Immature natural killer cell (primary cell): ENCODE data around the gene ANAPC10. TPM values are rescaled to one million over a fixed set of nuclear protein-coding genes. Genes with fewer than 3 reads are reported as not detected.

Source experiments
- DNase-seq, 3 donors: peaks; one replicate each; pipeline ENCODE4 v3.0.0; 2022; ENCODE audit warnings: mixed read lengths in 1 of 3
- H3K27ac Mint-ChIP-seq, 6 donors: one replicate each; pipeline ENCODE4 v1.8.0; 2020; ENCODE audit warnings: mixed read lengths in 6 of 6, mild to moderate bottlenecking in 5 of 6, inconsistent platforms in 4 of 6, moderate library complexity in 3 of 6
- H3K27me3 Mint-ChIP-seq, 3 donors: one replicate each; pipeline ENCODE4 v1.8.0; 2020 to 2021; ENCODE audit warnings: low read depth in 3 of 3, mild to moderate bottlenecking in 3 of 3, mixed read lengths in 3 of 3, moderate library complexity in 3 of 3, inconsistent platforms in 1 of 3
- H3K36me3 Mint-ChIP-seq, 3 donors: one replicate each; pipeline ENCODE4 v1.8.0; 2020; ENCODE audit warnings: mixed read lengths in 3 of 3, inconsistent platforms in 2 of 3, mild to moderate bottlenecking in 2 of 3
- H3K4me1 Mint-ChIP-seq, 2 donors: one replicate each; pipeline ENCODE4 v1.8.0; 2020; ENCODE audit warnings: inconsistent platforms in 2 of 2, mild to moderate bottlenecking in 2 of 2, mixed read lengths in 2 of 2, moderate library complexity in 1 of 2
- H3K4me3 Mint-ChIP-seq, 5 donors: one replicate each; pipeline ENCODE4 v1.8.0; 2020; ENCODE audit warnings: mild to moderate bottlenecking in 5 of 5, mixed read lengths in 5 of 5, inconsistent platforms in 3 of 5, moderate library complexity in 3 of 5
- H3K9me3 Mint-ChIP-seq, 6 donors: one replicate each; pipeline ENCODE4 v1.8.0; 2020; ENCODE audit warnings: mild to moderate bottlenecking in 6 of 6, mixed read lengths in 6 of 6, inconsistent platforms in 4 of 6, moderate library complexity in 3 of 6
- polyA plus RNA-seq, 3 donors: library from polyadenylated mRNA; unstranded; fragments of 300-500 nt; fragmentation: Illumina TruSeq; gene quantifications; one replicate each; pipeline ENCODE4 v1.2.3, GENCODE V29; 2021

The ANAPC10 gene
- polyA plus RNA-seq, 3 donors from 2014 or later, result 32.6 to 39.7 (median 33.0) TPM

DNA sequence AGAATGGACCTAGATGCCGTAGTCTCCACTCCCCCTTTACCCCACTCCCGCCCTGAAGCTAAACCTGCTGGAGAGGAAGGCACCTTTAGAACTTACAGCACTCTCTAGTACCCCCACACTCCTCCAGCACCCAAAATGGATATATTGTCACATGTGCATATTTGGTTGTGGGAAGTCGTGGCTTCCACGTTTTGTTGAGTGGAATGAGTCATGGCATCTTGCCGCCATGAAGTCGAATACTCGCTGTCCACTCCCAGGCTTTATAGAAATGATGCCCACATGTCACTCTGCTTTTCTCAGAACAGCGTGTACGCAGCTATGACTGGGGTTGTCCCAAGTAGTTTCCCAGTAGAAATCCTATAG is 660 bp upstream of the ANAPC10 start:
- H3K4me3 Mint-ChIP-seq, result peak overlapping the region; percentile 90 to 98 (median 92)
- peaks cover 13 to 17% (median 14%) of the 10 kb centered on the region in 3 donors for H3K36me3 Mint-ChIP-seq
- H3K4me1 Mint-ChIP-seq, result peaks cover 37 to 52% of the 10 kb centered on the region in 2 donors
- peaks cover 9 to 13% (median 11%) of the 10 kb centered on the region in 3 donors for H3K27me3 Mint-ChIP-seq
- peak overlapping the region; percentile 94 to 98 (median 97) for H3K27ac Mint-ChIP-seq
- no peaks in the 10 kb centered on the region for H3K9me3 Mint-ChIP-seq
- DNase-seq, result no peak

DNA sequence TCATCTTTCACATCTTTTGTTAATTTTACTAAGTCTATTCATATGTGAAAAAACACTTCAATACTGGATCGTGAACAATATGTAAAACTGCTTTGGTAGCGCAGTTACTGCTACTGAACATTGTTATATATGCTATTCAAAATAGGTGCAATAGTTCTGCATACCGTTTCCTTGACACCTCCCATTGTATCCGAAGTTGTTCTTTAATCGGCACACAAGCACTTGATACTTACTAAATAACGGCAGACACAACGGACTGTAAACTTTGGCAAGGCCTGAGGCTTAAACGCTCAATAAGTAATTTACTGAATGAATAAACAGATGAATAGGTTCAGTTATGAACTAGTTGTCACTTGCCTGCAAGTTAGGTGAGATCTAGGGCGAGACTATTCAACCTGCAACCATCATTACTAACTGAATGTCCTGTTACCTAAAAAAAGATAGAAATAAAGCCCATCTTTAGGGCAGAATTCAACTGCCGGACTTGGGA is 620 bp downstream of the ANAPC10 start:
- Mint-ChIP-seq H3K27me3 (peaks cover 9 to 13% (median 11%) of the 10 kb centered on the region in 3 donors), H3K9me3 (no peaks in the 10 kb centered on the region), H3K36me3 (peaks cover 23 to 29% (median 26%) of the 10 kb centered on the region in 3 donors), H3K27ac (peak overlapping the region; percentile 94 to 98 (median 97)), H3K4me3 (peak overlapping the region; percentile 90 to 98 (median 92)), H3K4me1 (peaks cover 39 to 65% of the 10 kb centered on the region in 2 donors)
- DNase-seq, result no peak

DNA sequence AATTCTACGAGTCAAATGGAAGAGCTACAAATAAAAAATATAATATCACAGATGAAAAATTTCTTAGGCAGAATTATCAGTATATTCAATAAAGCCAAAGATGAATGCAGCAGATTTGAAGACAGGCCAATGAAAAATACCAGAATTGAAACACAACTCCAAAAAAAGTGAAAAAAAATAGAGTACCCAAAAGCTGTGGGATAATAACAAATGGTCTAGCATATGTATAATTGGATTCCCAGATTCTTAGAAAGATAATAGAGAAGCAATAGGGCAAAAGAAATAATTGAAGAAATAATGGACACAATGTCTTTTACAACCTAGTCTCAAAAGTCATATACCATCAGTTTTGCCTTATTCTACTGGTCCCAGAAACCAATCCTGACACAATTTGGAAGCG is 4.4 kb downstream of the ANAPC10 start:
- H3K4me3 Mint-ChIP-seq, result no peak overlapping the region
- DNase-seq, result no peak
- H3K36me3 Mint-ChIP-seq, result peaks cover 23 to 48% (median 29%) of the 10 kb centered on the region in 3 donors
- no peaks in the 10 kb centered on the region for H3K9me3 Mint-ChIP-seq
- peaks cover 9 to 16% (median 11%) of the 10 kb centered on the region in 3 donors for H3K27me3 Mint-ChIP-seq
- H3K4me1 Mint-ChIP-seq, result peaks cover 27 to 59% of the 10 kb centered on the region in 2 donors
- H3K27ac Mint-ChIP-seq, result no peak overlapping the region

DNA sequence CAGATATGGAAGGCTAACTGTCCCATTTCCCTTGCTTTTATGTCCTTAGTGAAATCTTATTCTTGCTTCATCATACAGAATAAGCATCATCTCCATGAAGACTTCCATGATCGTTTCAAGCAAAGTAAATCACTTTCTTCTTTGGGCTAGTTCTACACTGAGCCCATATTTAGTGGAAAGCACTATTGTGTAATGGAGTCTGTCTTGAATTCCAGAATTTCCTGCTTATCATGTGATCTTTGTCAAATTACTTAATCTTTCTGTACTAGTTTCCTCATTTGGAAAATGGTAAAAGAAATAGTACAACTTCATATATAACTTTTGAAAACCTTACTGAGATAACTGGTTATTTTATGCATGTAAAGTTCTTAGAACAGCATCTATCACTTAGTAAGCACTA is 7.6 kb downstream of the ANAPC10 start:
- Mint-ChIP-seq H3K27ac (no peak overlapping the region), H3K36me3 (peaks cover 23 to 50% (median 33%) of the 10 kb centered on the region in 3 donors), H3K4me3 (no peak overlapping the region), H3K9me3 (no peaks in the 10 kb centered on the region), H3K4me1 (peaks cover 15 to 48% of the 10 kb centered on the region in 2 donors), H3K27me3 (peaks cover 0 to 3% (median 0%) of the 10 kb centered on the region in 3 donors)
- DNase-seq, result no peak

DNA sequence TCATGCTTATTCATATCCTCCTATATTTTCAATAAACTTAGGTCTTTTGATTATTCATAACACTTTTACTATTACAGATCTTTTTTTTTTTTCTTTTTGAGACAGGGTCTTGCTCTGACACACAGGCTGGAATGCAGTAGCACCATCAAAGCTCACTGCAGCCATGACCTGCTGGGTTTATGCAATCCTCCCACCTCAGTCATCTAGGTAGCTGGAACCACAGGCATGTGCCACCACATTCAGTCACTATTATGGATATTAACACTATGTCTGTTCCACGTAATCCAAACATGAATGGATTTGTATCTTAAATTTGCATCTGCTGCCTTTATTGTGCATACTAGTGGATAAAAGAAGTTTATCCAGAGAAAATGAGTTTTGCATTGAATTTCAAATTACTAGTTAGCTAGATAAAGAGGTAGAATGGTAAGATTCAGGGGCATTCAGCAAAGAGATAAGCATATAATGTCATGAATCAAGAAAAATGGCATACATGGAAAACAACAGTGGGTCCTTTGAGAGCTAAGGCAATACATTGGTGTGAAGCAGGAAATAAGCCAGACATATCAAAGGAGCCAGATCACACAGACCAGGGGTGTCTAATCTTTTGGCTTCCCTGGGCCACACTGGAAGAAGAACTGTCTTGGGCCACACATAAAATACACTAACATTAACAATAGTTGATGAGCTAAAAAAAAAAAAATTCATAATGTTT is 13.9 kb downstream of the ANAPC10 start:
- Mint-ChIP-seq H3K27ac (no peak overlapping the region), H3K4me1 (peaks cover 7 to 27% of the 10 kb centered on the region in 2 donors), H3K4me3 (no peak overlapping the region), H3K36me3 (peaks cover 6 to 12% (median 8%) of the 10 kb centered on the region in 3 donors), H3K9me3 (no peaks in the 10 kb centered on the region), H3K27me3 (no peaks in the 10 kb centered on the region)
- DNase-seq, result no peak

DNA sequence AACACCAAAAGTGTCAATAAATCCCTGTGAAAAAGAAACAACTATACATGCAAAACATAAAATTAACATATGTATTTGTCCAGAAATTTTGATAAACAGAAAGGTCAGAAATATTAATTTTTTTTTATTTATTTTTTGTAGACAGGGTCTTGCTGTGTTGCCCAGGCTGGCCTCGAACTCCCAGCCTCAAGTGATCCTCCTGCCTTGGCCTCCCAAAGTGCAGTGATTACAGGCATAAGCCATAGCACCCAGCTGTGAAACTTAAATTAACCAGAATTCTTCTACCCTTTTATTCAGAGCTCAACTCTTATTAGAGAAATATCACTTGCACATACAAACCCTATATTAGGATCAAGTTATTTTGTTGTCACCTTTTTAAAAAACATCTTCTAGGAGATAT is 16.2 kb downstream of the ANAPC10 start:
- H3K27me3 Mint-ChIP-seq, result no peaks in the 10 kb centered on the region
- H3K27ac Mint-ChIP-seq, result no peak overlapping the region
- H3K36me3 Mint-ChIP-seq, result peaks cover 12 to 31% (median 18%) of the 10 kb centered on the region in 3 donors
- H3K4me1 Mint-ChIP-seq, result peaks cover 10 to 36% of the 10 kb centered on the region in 2 donors
- no peak for DNase-seq
- H3K9me3 Mint-ChIP-seq, result no peaks in the 10 kb centered on the region
- no peak overlapping the region for H3K4me3 Mint-ChIP-seq

DNA sequence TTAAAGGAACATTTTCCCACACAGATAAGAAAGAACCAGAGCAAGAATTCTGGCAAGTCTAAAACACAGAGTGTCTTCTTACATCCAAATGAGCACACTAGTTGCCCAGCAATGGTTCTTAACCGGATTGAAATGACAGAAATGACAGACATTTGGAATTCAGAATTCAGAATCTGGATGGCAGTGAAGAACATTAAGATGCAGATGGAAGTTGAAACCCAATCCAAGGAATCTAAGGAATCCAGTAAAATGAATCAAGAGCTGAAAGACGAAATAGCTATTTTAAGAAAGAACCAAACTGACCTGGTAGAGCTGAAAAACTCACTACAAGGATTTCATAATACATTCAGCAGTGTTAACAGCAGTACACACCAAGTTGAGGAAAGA is 21.5 kb downstream of the ANAPC10 start:
- no peaks in the 10 kb centered on the region for H3K9me3 Mint-ChIP-seq
- no peak overlapping the region for H3K4me3 Mint-ChIP-seq
- H3K27ac Mint-ChIP-seq, result peak overlapping the region in 3 of 6 donors; percentile 27 to 55 (median 32)
- H3K36me3 Mint-ChIP-seq, result peaks cover 19 to 32% (median 26%) of the 10 kb centered on the region in 3 donors
- H3K27me3 Mint-ChIP-seq, result no peaks in the 10 kb centered on the region
- peaks cover 16 to 34% of the 10 kb centered on the region in 2 donors for H3K4me1 Mint-ChIP-seq
- DNase-seq, result no peak

DNA sequence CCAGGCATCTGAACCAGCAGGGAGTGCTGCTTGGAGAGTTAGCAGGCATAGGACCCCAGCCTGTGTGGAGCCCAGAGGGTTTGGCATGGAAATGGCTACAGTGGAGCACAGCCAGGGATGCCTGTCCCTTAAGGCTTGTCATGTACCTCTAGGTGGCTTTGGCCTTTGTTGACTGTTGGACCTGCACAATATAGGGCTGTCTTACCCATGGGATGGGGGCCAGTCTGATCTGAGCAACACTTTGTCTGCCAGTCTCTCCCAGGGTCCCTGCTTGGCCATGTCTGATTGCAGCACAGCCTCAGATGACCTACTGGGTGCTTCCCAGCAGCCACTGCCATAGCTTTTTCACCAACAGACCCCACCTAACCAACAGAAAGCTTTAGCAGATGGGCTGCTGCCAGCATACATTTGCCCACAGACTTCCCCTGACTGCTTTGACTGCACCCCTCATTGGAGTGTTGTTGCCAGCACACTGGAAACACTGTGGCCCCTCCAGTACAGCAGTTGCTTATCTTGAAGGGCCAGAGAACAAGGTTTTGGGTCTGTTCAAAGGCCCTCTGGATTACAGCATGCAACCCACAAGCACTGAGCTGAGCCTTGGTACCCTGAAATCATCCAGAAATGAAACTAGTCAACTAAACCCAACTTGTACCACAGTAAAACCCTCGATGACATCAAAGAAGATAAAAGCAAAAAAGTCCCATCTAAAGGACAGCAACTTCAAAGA is 22.1 kb downstream of the ANAPC10 start:
- Mint-ChIP-seq H3K27ac (peak overlapping the region in 3 of 6 donors; percentile 27 to 55 (median 32)), H3K4me1 (peaks cover 16 to 35% of the 10 kb centered on the region in 2 donors), H3K36me3 (peaks cover 19 to 32% (median 26%) of the 10 kb centered on the region in 3 donors), H3K4me3 (no peak overlapping the region), H3K9me3 (no peaks in the 10 kb centered on the region), H3K27me3 (no peaks in the 10 kb centered on the region)
- DNase-seq, result no peak

DNA sequence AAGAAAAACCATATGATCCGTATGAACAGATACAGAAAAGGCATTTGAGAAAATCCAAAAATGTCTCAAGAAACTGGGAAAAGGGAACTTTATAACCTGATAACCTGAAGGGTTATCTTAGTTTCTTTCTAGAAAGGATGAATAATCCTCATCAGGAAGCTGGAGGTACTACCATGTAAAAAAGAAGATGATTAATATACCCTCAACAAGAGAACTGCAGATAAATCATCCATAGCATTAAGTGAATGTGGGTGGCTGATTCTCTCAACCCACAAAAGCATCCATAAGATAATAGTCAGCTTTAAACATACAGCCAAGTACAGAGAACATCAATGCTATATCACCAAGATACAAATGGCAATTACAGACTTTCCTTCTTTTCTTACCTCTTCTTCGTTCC is 26.4 kb downstream of the ANAPC10 start:
- Mint-ChIP-seq H3K4me1 (peaks cover 8 to 13% of the 10 kb centered on the region in 2 donors), H3K27ac (no peak overlapping the region), H3K27me3 (no peaks in the 10 kb centered on the region), H3K4me3 (no peak overlapping the region), H3K36me3 (peaks cover 5 to 12% (median 5%) of the 10 kb centered on the region in 3 donors), H3K9me3 (no peaks in the 10 kb centered on the region)
- DNase-seq, result no peak

DNA sequence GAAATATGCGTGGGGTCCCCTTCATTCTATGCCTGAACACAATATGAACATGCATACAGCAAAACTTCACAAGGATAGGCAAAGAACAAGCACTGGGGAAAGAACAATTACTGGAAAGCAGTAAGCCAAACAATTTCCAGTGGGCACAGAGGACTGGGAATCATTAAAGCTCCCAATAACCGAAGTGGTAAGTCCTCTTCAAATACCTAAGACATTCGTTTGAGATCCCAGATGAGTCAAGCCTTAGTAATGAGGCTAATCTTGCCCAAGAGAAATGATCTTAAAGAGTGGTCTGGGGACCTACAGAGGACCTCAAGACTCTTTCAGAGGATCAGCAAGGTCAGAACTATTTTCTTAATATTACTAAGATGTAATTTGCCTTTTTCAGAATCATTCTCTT is 28.6 kb downstream of the ANAPC10 start:
- Mint-ChIP-seq H3K27ac (no peak overlapping the region), H3K36me3 (peaks cover 0 to 6% (median 0%) of the 10 kb centered on the region in 3 donors)
- DNase-seq, result no peak

DNA sequence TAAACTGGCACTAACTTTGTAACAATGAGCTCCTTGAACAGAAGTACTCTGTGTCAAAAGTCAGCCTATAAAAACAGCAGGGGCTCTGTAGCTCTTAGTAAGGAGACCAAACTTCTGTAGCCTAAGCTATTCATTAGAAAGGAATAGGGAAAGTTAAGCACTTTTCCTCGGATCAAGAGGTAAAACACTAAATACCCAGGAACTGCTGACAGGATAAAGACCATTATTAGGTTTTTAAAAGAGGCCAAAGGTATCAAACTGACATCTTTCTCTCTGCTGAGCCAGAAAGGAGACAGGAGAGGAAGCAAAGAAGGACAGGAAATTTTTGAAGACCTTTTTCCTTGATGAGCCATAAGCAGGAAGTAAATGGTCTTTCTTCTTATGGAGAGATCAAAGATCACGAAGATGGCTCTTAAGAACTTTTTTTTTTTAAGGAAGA is 31.9 kb downstream of the ANAPC10 start:
- DNase-seq, result no peak
- H3K27ac Mint-ChIP-seq, result no peak overlapping the region

More for the DNA sequence above, 28.6 kb downstream of the ANAPC10 start:
- Mint-ChIP-seq H3K4me1 (peaks cover 0 to 11% of the 10 kb centered on the region in 2 donors), H3K27me3 (no peaks in the 10 kb centered on the region), H3K9me3 (no peaks in the 10 kb centered on the region), H3K4me3 (no peak overlapping the region)

DNA sequence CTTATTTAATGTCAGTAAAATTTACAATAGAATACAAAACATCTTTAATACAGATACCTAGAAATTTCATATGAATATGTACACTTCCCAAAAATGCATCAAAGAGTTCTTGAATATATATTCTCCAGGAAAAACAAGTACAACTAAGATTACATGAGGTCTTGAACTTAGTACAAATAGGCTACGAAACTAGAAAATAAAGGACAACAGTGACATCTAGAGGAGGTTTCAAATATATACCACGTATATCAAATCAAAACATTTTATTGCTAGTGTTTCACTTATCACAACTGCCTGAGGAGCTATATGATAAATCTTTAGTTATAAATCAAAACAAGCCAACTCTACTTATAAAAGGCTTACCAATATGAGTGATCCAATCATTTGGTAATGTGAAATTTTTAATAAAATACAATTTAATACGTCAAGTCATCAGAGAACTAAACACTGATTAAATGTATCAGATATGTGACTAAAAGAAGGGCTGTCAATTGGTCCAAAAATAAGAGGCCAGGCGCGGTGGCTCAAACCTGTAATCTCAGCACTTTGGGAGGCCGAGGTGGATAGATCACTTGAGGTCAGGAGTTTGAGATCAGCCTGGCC is 36.6 kb downstream of the ANAPC10 start:
- Mint-ChIP-seq H3K27me3 (no peaks in the 10 kb centered on the region), H3K36me3 (peaks cover 0 to 4% (median 4%) of the 10 kb centered on the region in 3 donors), H3K27ac (no peak overlapping the region), H3K4me1 (peaks cover 12 to 19% of the 10 kb centered on the region in 2 donors), H3K4me3 (no peak overlapping the region), H3K9me3 (no peaks in the 10 kb centered on the region)
- DNase-seq, result peak; percentile 25 to 42 (median 37)

More for the DNA sequence above, 31.9 kb downstream of the ANAPC10 start:
- Mint-ChIP-seq H3K4me3 (no peak overlapping the region), H3K4me1 (peaks cover 0 to 11% of the 10 kb centered on the region in 2 donors), H3K36me3 (peaks cover 0 to 10% (median 4%) of the 10 kb centered on the region in 3 donors), H3K9me3 (no peaks in the 10 kb centered on the region), H3K27me3 (no peaks in the 10 kb centered on the region)

DNA sequence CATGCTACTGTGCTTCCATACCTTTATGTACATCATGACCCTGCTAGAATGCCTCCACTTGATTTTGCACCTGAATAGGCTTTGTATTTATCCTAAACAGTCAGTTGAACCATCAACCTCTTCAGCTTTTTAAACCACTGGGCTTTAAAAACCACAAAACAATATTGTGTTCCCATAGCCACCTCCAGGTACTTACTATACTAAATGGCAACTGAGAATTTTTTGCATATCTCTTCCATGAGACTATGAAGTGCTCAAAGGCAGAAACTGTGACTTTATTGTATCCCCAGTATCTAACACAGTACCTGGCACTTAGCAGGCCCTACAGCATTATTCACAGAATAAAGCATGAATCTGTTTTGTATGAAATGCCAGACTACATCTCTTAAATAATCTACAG is 39.7 kb downstream of the ANAPC10 start:
- H3K9me3 Mint-ChIP-seq, result no peaks in the 10 kb centered on the region
- no peaks in the 10 kb centered on the region for H3K27me3 Mint-ChIP-seq
- H3K4me1 Mint-ChIP-seq, result peaks cover 30 to 35% of the 10 kb centered on the region in 2 donors
- no peak overlapping the region for H3K4me3 Mint-ChIP-seq
- H3K27ac Mint-ChIP-seq, result no peak overlapping the region
- DNase-seq, result no peak
- H3K36me3 Mint-ChIP-seq, result peaks cover 0 to 9% (median 9%) of the 10 kb centered on the region in 3 donors
